Occipital lobe (tissue), 2 donors: ENCODE results near the gene LDAF1. TPM values are rescaled to one million over a fixed set of nuclear protein-coding genes. Genes with fewer than 3 reads are reported as not detected.
"Not testable (repeated sequence)": the region's sequence is repeated elsewhere in the genome, so short reads cannot be mapped to it uniquely, and the experiment has no call there.

Source experiments
- DNase-seq: peaks from one replicate; lab custom pipeline; 2025; lab: John Stamatoyannopoulos, UW
- total RNA-seq: library from RNA; depleted of rRNA; stranded (reverse); fragments of >200 nt; gene quantifications from one replicate; pipeline ENCODE4 v1.2.3, GENCODE V29; 2014

The LDAF1 gene
- total RNA-seq, 1 donor from 2014 or later: 71.4 TPM

DNA sequence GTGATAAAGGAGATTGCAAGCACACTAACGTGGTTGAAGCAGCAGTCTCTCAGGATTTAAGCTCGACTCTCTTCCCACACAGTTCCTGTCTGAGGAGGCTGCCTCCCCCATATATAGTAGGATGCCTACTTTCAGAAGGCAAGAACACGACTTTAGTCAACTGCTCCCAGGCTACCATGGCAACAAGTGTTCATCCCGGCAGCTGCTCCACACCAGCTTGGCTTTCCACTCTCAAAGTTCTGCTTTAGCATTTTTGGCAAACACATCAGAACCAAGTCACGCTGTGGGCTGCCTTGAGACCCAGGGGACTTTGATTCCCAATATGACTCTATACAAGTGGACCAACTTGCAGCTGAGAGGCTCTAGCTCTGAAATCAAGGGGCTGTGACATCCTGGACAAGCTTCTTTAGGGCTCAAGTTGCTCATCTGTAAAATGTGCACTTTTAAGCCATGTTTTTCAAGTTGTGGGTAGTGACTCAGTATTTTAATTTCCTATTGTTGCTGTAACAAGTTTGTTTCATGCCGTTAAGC is 36.4 kb downstream of the LDAF1 start:
- no peak for DNase-seq

DNA sequence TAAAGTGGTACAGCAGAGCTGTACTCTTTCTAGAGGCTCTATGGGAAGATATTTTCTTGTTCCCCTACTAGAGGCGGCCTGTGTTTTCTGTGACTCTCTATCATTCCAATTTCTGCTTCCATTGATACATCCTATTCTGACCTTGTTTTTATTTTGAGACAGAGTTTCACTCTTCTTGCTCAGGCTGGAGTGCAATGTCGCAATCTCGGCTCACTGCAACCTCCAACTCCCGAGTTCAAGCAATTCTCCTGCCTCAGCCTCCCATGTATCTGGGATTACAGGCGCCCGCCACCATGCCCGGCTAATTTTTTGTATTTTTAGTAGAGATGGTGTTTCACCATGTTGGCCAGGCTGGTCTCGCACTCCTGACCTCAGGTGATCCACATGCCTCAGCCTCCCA is 36.9 kb downstream of the LDAF1 start:
- DNase-seq: not testable (repeated sequence)

DNA sequence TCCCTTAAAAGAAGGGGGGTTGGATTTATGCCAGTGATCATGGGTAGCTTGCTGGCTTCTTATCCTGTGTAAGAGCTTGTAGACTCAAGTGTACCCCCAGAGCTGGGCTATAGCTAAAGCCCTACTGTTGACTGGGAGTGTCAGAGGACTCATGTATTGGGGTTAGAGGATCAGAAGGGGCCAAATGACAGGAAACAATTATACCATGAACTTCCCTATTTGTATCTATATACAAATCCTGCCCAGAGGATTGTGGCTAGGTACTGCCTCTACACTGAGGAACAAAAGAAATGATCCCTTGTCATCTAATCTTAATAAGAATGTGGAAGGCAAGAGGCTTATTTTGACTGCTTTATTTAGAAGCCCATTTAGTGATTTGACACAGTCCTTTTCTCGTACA is 38.6 kb downstream of the LDAF1 start:
- no peak for DNase-seq

DNA sequence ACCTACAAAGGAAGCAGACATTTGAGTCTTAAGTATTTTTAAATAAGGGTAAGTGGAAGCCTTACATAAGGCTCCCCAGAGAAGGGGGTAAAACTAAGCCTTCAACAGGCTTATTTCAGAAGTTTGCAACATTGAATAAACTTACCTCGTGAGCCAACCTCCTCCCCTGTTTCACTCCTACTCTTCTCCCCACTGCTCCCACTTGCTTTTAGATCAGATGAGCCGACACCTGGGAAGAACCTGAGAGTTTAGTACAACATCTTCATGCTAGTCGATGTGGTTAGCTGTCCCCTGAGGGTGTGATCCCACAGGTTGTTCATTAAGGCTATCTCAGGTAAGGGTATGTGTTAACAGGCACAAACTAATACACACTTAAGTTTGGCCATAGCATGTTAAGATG is 39.1 kb downstream of the LDAF1 start:
- DNase-seq: no peak

DNA sequence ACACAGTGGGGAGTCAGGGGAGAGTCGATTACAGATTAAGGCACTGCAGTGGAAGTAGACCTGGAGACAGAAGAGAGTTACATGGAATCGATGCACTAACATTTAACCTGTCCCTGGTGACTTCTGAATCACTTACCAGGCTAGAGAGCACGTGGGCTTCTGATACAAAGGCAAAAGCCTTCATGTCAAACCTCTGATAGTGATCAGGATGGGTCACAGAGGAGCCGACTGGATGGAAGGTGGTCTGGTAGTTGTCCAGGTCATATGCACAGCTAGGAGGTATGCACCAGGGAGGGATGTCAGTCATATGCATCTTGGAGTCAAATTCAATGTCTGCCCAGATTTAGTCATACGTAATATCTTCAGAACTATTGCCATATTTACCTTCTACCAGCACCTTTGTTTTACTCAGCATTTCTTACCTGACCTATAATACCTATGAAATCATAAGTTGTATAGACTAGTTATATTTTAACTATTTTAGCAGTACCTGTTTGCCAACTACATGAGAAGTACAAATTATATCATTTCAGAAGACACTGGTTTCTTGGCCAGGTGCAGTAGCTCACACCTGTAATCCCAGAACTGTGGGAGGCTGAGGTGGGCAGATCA is 41.2 kb downstream of the LDAF1 start:
- no peak for DNase-seq

DNA sequence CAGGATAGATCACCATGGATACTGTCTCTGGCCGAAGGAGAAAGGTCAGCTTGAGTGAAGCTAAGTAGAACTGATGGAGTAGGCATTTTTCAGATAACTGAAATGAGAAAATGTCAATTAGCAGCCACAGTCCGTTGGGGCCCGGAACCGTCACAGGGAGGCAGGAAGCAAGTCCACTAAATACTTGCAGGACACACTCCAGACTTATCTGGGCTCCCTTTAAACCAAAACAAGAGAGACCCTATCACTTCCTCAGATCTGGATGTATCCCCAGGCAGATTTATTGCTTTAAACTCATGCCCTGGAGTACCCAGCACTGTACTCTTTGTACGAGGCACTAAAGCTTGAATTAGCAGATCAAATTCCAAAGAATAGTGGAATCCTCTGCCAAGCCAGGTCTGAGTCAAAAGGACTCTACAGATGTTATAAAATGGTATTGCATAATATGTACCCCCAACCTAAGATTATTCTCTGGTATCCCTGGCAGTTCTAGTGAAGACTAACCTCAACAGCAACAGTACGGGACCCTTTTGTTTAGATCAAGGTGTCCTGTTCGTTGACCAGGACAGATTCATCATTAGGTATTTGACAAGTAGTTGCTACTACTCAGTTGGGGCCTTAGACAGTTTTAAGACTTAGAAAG is 44.8 kb downstream of the LDAF1 start:
- no peak for DNase-seq

DNA sequence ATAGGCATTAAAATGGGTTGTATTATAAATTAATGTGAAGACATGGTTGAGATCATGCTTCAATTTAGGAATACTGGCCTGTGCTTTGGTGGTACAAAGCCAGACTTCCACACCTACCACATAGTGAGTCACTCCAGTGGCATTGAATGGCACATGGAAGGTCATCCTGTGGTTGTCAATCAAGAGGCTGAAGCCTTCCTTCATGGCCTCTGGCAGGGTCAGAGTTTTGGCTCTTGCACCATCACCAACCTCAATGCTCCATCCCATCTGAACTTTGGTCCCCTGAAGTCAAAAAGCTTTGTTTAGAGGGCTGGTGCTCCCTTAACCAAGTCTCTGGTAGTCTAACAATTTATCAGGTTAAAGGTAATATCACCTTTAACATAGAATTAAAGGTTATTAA is 46.8 kb downstream of the LDAF1 start:
- no peak for DNase-seq

DNA sequence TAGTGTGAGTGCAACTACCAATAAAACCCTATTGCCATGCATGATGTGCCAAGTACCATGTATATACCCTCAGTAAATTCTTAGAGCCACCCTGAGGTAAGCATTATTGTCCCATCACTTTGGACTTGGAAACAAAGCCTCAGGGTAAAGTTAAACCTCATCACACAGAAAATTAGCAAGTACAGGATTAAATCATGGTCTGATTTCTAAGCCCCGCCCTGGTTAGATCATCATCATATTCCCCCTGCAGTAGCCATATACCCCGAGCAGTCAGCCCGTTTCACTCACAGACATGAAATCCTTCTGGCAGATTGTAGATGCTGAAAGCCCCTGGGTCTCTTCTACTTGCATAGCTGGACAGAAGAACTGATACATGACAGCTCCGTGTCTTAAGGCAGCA is 48.1 kb downstream of the LDAF1 start:
- no peak for DNase-seq

DNA sequence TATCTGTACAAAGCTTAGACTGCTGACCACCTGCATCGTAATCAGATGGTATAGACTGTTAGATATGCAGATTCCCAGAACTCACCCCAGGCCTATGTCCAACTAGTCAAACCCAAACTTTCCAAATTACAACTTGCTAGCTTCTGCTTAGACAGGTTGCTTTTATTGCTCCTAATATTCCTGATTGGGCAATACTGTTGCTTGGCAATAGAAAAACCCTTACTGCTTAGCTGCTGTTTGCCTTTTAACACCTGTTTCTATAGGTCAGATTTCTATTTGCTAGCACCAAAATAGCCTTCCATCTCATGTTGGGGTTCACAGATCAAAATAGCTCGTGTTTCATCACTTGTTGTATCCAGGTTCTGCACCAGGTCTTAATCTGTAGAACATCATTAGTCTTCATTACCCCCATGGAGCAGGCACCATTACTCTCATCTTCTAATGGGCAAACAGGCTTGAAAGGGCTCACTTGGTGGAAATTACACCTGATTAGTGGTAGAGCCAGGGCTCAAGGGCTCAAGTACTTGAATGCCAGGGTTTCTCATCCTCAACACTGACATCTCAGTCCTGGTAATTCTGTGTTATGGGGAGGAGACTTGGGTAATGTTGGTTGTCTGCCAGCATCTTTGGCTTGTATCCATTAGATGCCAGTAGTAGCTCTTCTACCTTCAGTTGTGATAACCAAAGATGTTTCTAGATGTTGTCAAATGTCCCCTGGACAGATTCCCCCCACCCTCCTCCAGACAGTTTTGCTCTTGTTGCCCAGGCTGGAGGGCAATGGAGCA is 50.2 kb downstream of the LDAF1 start:
- DNase-seq: no peak

DNA sequence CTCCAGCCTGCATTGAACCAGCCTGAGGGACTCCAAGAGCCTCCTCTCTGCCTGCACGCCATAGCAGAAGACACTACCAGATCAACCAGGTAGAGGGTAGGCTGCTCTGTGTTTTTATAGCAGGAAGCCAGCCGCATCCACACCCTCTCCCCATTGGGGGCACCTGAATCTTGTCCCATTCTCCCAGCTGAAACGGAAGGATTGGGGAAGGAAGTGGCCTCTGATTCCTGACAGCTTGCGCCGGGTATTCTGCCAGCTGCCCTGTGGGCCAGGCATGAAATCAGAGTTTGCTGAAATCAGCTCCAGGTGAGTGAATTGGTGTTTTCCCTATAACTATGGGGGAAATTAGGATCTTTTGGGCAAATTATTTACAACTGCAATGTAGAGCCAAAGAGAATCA is 53.0 kb downstream of the LDAF1 start, which contains the start of gene ZP2:
TSS of gene ZP2 (minus strand) at position 89 of the 400 bp plus-strand sequence. CDS start at position 62, 27 bp downstream.
- no peak for DNase-seq

DNA sequence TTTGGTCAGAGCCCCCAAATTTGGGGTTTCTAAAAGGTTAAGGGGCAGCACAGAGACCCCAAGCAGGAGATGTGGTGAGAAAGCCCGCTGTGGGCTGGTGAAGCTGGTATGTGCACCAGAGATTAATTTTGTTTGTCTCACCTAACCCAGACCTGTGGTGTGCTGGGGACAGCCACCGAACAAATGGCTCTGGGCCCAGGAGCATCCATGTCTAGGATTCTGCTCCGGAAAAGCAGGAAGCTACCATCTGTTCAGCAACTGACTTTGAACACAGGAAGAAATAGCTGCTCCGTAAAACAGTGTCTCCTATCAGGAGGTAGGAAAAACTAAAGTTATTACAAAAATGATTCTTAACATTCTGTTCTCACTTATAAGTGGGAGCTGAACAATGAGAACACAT is 55.6 kb downstream of the LDAF1 start:
- no peak for DNase-seq

DNA sequence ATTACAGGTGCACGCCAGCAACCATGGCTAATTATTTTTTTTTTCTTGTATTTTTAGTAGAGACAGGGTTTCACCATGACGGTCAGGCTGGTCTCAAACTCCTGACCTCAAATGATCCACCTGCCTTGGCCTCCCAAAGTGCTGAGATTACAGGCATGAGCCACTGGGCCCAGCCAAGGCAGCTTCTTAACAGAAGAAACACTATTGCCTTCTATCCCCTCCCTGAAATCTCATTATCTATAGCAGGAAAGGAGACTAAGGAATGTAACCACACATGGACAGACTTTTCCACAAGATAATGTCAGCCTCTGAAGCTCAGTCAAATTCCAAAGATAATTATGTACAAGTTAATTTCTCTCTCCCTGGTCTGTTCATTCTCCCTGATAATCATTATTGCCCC is 58.6 kb downstream of the LDAF1 start:
- no peak for DNase-seq

DNA sequence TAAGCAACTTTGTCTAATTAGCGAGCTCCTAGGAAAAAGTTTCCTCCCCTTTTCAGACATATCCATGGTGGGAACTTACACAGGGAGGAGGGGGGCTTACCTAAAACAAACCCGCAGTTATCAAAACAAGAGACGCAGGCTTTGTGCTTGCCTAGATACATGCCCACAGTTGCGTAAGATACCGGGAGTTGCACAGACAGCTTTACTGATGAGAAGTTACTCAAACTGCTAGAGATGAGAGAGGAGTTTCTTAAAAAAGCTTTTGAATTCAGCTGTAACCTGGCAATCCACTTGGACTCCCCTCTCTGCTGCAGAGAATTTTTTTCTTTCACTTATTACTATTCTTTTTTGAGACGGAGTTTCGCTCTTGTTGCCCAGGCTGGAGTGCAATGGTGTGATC is 59.7 kb downstream of the LDAF1 start:
- no peak for DNase-seq

DNA sequence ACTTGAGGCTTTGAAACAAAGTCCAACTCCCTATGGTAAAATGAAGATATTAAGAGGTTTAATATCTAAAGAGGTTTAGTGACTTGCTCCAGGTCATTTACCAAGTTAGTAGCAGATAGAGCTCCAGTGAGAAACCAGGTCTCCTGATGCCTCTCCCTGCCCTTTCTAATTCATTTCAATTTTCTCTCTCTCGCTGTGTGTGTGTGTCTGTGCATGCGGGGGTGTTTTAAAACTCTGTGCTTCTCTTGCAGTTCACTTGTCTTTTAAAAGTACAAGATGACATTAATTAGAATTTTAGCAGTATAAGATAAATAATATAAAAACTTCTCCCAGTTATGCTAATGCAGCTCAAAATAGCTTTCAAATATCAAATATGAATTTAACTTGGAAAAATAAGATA is 61.1 kb downstream of the LDAF1 start:
- DNase-seq: no peak

DNA sequence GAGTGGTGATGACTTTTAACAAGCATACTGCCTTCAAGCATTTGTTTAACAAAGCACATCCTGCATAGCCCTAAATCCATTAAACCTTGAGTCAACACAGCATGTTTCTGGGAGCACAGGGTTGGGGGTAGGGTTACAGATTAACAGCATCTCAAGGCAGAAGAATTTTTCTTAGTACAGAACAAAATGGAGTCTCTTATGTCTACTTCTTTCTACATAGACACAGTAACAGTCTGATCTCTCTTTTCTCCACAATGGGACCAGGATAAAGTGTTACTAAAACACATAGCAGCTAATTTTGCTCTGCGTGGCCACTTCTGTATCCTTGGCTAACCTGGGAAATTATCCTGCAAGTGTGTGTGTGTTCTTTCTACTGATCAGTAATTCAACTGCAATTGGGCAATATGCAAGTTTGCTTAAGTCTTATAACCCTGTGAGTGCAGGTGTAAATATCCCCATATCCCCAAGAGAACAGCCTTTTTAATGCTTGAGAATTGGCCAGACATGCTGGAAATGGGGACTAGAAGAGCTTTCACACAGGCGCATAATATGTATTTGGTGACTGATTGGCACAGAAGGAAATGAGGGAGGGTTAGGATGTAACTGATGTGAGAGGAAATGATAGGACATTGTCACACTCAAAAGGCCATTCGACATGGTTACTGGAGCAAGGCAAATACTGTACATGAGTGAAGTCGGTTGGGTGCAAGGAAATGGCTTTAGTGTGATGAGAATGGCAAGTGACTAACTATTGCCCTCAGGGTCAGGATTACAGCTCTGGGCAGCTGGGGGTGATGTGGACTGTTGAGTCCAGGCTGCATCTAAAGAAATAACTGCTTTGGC is 64.2 kb downstream of the LDAF1 start:
- no peak for DNase-seq

DNA sequence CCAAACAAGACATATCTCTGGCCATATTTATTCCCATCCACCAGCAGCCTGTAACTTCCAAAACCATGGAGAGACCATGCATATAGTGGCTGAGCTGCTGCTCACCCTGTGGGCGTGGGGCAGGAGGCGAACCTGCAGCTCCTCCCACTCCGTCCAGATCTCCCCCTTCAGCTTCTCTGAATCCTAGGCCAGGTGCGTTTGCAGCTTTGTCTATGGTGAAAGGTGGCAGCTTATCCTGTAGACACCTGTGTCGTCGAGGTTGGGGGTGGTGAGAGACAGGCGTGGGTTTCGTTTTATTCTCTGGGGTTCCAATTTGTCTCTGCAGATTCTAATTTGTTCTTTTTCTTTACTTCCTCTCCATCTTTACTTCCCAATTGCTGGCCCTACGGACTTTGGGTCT is 65.3 kb downstream of the LDAF1 start:
- no peak for DNase-seq

DNA sequence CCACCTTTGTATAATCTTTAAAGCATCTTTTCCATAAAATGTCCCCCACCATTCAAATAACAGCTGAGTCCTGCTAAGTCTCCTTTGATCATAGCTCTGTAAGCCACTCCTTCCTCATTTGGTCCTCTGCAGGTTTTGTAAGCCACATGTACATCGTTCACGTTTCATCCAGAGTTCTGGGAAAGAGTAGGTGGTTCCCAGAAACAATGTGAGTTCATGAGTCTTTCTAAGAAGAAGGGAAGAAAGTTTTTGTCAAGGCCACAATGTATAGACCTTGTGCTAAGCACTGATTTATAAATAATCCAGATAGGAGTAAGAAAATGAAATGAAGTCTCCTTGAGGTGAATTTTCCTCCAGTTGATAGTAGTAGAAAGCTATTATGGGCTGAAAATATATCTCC is 66.3 kb downstream of the LDAF1 start:
- no peak for DNase-seq

DNA sequence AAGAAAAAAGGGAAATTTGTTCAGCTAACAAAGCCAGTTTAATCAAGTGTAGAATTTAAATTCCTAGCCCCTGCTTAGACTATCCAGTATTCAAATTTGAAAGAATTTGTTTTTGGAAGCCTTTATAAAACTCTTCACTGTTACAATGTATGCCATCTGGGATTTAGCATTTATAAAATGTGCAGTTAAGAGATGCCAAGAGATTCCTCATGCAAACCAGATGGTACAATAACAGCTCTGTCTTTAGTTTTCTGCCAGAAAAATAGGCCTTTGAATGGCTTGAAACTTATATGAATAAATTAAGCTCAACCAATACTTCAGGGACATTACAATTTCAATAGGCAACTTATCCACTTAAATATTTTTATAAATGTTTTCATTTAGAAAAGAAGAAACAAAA is 68.3 kb downstream of the LDAF1 start:
- DNase-seq: no peak

DNA sequence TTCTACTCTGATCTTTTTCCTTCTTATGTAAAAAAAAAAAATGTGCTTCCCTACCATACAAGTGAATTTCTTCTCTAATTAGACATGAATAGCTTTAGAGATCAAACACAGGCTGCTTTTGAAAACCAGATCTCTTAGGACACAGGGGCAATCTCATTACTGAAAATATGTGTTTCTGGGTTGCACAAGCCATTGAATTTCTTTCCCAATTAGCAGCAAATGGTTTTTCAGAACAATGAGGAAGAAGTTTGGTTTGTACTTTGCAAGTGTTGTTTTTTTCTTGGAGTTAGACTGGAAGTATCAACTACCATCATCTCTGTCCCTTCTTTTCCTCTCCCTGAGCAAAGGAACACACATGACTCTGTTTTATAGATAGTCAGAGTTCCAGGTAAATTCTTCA is 69.4 kb downstream of the LDAF1 start:
- DNase-seq: no peak

DNA sequence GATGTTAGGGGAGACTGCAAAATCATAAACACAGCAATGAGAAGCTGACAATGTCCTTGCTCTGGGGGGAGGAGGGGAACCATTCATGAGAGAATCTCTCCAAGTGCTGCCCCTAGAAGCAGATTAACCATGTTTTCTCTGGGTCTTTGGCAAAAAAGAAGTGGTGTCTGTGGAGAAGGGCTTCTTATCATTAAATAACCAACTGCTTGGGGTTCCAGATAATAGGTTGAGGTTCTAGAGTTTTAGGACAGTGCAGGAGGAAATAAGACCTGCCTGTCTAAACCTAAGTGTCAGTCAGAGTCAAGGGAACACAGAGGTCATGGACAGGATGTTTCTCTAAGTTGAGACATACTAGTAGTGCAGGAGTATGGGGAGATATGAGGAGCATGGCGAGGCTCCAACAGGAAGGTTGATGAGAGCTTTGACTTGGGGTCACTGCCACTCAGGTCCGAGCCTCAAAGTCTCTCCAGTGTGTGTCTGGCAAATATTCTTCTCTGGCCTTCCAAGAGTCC is 69.9 kb downstream of the LDAF1 start:
- no peak for DNase-seq
